GM18517 (cell line): Measurements from ENCODE around the gene ZFYVE21.

Source experiments
- ATAC-seq: cut with Tn5 transposase; IDR thresholded peaks from one replicate; pipeline ENCODE4 v1.9.1; 2021; ENCODE audit warnings: mild to moderate bottlenecking, moderate library complexity; ENCODE audit not compliant: unreplicated experiment

The ZFYVE21 gene

GRCh38 chr14:103715052-103716000 lies at the start of gene ZFYVE21, which contains the start of gene XRCC3:
Gene ZFYVE21 (plus strand): TSS chr14:103715810. CDS start chr14:103715842, 32 bp downstream.
Gene XRCC3 (minus strand): TSS chr14:103715451. CDS start chr14:103711087, 4,364 bp downstream.
- ATAC-seq = peak; percentile 98

DNA sequence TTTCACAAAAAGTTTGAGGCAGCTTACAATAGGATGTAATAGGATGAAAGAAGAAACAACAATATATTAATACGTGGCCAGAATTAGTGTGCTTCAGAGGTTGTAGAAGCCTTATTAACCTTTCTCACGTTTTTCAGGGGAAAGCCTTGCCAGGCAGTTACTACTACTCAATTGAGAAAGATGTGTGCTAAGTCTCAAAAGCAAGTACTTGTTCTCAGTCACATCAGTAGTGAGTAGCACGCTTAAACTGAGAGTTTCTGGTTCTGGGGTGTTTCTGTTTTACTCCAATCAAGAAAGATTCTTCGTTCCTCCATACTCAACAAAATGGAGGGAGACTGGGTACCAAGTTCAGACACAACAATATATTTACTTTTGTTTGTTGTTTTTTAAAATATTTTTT lies 47.9 kb upstream of the ZFYVE21 start:
- ATAC-seq = no peak

GRCh38 chr14:103668117-103668516 lies 47.5 kb upstream of the ZFYVE21 start:
- ATAC-seq = no peak

- ATAC-seq = no peak
These were observed 46.2 kb upstream of the ZFYVE21 start for GRCh38 chr14:103669370-103669769.

DNA sequence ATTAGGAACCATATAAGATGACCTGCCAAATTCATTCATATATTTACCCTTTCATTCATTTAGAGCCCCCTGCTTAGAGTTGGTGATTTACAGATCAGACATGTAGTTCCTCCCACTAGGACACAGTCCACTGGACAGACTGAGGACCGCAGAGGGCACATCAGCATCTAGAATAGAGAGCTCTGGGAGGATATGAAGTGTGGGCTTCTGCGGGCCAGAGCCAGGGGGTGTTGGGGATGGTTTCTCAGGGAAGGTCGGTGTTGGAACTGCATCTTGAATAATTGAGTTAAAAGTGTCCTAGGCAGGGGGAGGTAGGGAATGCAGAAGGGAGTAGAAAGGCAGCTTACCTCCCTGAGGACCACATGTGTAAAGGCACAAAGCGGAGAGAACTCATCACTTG lies 43.7 kb upstream of the ZFYVE21 start:
- no peak for ATAC-seq

- ATAC-seq = no peak
These were observed 39.7 kb upstream of the ZFYVE21 start for GRCh38 chr14:103675957-103676356.

- no peak for ATAC-seq
These were observed 38.5 kb upstream of the ZFYVE21 start for GRCh38 chr14:103676881-103677675.

- no peak for ATAC-seq
These were observed 36.3 kb upstream of the ZFYVE21 start for GRCh38 chr14:103679351-103679750.

DNA sequence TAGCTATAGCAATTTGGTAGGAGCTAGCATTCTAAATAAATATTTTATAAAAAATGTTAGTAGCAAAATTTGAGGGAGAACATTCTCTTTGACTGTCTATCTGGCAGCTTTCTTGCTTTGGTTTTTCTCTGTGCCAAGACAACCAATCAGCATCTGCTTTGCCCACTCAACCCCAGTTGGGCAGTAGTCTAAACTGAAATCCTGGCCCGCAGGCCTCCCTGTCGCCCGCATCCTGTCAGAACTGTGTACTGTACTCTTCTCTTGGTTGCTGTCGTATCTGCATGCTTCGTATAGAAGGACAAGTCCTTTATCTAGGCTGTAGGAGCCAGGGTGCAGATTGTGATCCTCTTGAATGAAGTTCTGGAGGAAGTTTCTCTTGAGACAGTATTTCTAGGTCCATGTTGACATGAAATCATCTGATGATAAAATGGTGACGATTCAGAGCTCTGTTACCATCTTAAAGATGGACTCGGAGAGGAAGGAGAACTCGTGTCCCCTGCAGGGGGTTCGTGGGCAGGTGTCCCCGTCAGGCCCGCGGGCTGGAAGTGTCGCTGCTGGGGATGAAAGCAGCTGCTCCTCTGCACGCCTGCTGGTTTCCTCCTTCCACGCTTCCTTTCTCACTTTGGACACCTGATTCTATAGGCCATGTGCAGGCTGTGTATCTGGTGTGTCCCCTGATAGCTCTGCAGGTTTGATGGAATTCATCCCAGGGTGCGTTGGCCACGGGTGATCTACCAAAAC lies 34.9 kb upstream of the ZFYVE21 start:
- no peak for ATAC-seq

DNA sequence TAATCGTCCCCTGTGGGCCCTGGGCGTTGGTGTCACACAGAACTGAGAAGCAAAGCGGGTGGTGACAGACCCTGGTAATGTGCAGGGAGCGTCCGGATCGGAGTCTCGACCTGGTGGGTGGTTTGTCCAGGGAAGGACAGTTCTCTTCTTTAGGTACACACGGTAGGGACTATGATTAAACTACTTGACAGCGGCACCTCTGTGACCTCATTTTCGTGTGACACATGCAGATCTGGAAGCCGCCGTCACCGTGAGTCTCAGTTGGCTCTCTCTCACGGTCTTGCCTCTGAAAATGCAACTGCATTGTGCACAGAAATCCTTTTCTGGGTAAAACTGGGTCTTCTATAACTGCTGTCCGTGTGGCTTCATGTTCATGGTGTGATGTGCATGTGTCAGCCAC lies 32.5 kb upstream of the ZFYVE21 start:
- ATAC-seq = no peak

DNA sequence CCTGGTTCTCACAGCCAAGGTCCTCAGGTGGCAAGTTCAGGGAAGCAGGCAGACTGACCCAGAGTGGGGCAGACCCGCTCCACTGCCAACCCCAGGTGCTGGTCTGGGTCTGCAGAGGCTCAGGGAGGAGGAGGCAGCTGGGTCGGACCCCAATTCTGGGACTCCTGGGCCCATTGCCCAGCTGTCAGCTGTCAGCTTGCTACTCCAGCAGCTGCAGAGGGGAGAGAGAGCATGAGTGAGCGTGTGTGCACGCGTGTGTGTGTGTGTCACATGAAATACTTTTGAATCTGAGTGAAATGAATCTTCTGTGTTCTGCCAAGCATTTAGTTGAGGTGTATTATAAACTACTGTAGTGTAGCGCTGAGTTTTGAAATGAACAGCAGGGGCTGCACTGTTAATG lies 31.1 kb upstream of the ZFYVE21 start:
- no peak for ATAC-seq

- no peak for ATAC-seq
These were observed 30.7 kb upstream of the ZFYVE21 start for GRCh38 chr14:103684871-103685270.

DNA sequence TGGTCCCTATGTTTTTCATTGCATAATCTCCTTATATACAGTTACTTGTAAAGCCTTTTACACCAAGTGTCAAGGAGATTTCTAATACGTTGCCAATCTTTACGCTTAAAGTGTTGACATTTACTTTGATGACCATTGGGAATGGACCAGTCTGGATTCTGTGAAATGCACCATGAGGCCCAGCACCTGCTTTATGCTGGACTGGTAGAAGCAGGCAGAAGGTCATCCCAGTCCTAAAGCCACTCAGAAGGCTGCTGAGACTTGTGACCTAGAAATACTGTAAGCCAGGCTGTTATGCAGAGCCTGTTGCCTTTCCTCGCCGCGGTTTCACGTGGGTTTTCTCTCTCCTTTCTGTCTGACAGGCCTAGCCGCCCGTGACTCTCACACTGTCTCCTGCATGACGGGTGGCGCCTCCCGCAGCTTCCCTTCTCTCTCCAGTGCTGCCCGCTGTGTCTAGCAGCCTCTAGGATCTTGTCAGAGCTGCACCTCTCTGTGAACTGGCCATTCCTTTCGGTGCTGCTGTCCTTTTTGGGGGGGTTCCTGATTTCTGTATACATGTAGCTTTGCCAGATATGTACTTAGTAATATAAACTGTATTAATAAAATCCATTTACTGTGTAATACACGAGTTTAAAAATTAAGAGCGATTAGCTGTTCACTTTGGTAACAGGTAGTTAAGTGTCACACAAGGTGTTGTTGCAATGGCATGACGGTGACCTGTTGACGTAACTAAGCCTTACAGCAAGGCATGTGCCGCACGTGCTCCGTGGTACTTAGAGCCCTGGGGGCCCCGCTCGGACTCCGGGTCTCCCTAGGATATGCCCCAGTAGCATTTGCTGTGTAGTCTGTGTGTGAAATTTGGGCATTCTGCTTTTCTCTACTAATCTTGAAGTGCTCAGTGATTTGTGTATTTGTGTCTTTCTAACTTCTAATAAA lies 30.1 kb upstream of the ZFYVE21 start:
- ATAC-seq = no peak

- no peak for ATAC-seq
These were observed 28.7 kb upstream of the ZFYVE21 start for GRCh38 chr14:103686831-103687485.

- ATAC-seq = no peak
These were observed 27.9 kb upstream of the ZFYVE21 start for GRCh38 chr14:103687712-103688111.

- ATAC-seq = no peak
These were observed 27.2 kb upstream of the ZFYVE21 start for GRCh38 chr14:103688441-103688840.

- ATAC-seq = peak; percentile 51
These were observed 26.4 kb upstream of the ZFYVE21 start for GRCh38 chr14:103688906-103689902.

GRCh38 chr14:103690332-103690731 lies 25.3 kb upstream of the ZFYVE21 start:
- no peak for ATAC-seq
